CD4-positive, alpha-beta T cell (primary cell): ENCODE data around the gene TRMT44. TPM values are rescaled to one million over a fixed set of nuclear protein-coding genes. Genes with fewer than 3 reads are reported as not detected.

Experiments
- ATAC-seq: fragments of 200-7000 bp; cut with Tn5 transposase; one replicate; pipeline ENCODE4 v1.10.0; 2022; ENCODE audit warnings: mild to moderate bottlenecking; ENCODE audit not compliant: poor library complexity
- CTCF ChIA-PET: fragments of 350-600 bp; sonication (Branson Sonifier 250); formaldehyde crosslinking; loops from one replicate; lab custom pipeline; 2021; ENCODE audit warnings: antibody characterized with exemption, inconsistent platforms; lab: Charles Lee
- POLR2A ChIA-PET: fragments of 350-600 bp; sonication (Branson Sonifier 250); formaldehyde crosslinking; loops from one replicate; lab custom pipeline; 2021; ENCODE audit warnings: antibody characterized with exemption, inconsistent platforms; lab: Charles Lee
- DNase-seq, 14 experiments: peaks; one replicate each; pipeline ENCODE4 v3.0.0-alpha.2; 2013 to 2020; ENCODE audit warnings: mixed read lengths in 2 of 14
- H3K27ac ChIP-seq, 2 donors: one replicate each; pipeline versions ENCODE4 v1.5.1 to v1.7.0; 2013; ENCODE audit warnings: low read length in 2 of 2, low read depth in 1 of 2, mild to moderate bottlenecking in 1 of 2
- H3K27me3 ChIP-seq, 2 experiments: 1 replicate in 1 of 2; 2 replicates in 1 of 2; pipeline versions ENCODE4 v1.6.1 to v1.7.0; 2013; ENCODE audit warnings: low read length in 2 of 2, control low read depth in 1 of 2, mild to moderate bottlenecking in 1 of 2, moderate library complexity in 1 of 2; ENCODE audit not compliant: insufficient read depth in 2 of 2, control insufficient read depth in 1 of 2
- H3K36me3 ChIP-seq: one replicate; pipeline ENCODE4 v1.6.1; 2013; ENCODE audit warnings: low read length, control low read depth; ENCODE audit not compliant: insufficient read depth
- H3K4me1 ChIP-seq: one replicate; pipeline ENCODE4 v1.6.1; 2013; ENCODE audit warnings: low read length, control low read depth; ENCODE audit not compliant: insufficient read depth
- H3K4me3 ChIP-seq: one replicate; pipeline ENCODE4 v1.5.1; 2013; ENCODE audit warnings: mild to moderate bottlenecking, low read length, moderate library complexity
- H3K9me3 ChIP-seq, 2 experiments: 1 replicate in 1 of 2; 2 replicates in 1 of 2; pipeline versions ENCODE4 v1.6.1 to v1.7.0; 2013; ENCODE audit warnings: low read length in 2 of 2, mild to moderate bottlenecking in 2 of 2, control low read depth in 1 of 2, moderate library complexity in 1 of 2; ENCODE audit not compliant: control insufficient read depth in 1 of 2, insufficient read depth in 1 of 2
- H3K27ac Mint-ChIP-seq: one replicate; pipeline ENCODE4 v1.8.0; 2020; ENCODE audit warnings: mixed read lengths
- H3K27me3 Mint-ChIP-seq: one replicate; pipeline ENCODE4 v1.8.0; 2021; ENCODE audit warnings: mixed read lengths
- H3K36me3 Mint-ChIP-seq: one replicate; pipeline ENCODE4 v1.8.0; 2021; ENCODE audit warnings: low read depth, mixed read lengths
- H3K4me1 Mint-ChIP-seq: one replicate; pipeline ENCODE4 v1.8.0; 2021; ENCODE audit warnings: low read depth, mixed read lengths
- H3K4me3 Mint-ChIP-seq: one replicate; pipeline ENCODE4 v1.8.0; 2020; ENCODE audit warnings: mild to moderate bottlenecking, mixed read lengths
- H3K9me3 Mint-ChIP-seq: one replicate; pipeline ENCODE4 v1.8.0; 2020; ENCODE audit warnings: mixed read lengths
- intact Hi-C, 2 experiments: fragments of 100-400 bp; cut with DNase I in 1 of 2; cut with micrococcal nuclease in 1 of 2; formaldehyde crosslinking; loops; one replicate each; pipeline versions ENCODE4 v1.15.1 to v1.9.0; 2023 to 2025; cut with DNase I, micrococcal nuclease
- total RNA-seq, 174 experiments: library from RNA in 2 of 174; stranded (reverse) in 2 of 174; gene quantifications; one replicate each; pipeline ENCODE4 v1.2.3 and lab custom pipeline; 2021 to 2026
- TF ChIP-seq, protein P1 (sequence below): fragments of 200-600 bp; IDR thresholded peaks from one replicate; pipeline ENCODE4 v1.8.0; 2022; ENCODE audit warnings: antibody characterized with exemption, mild to moderate bottlenecking

Gene TRMT44
- total RNA-seq, 2 experiments from 2014 or later: 25.6 to 29.2 TPM

- ATAC-seq: no peak
- H3K4me3 ChIP-seq: no peak overlapping the region
- Mint-ChIP-seq H3K4me3 (no peak overlapping the region), H3K4me1 (no peaks in the 10 kb centered on the region), H3K27ac (no peak overlapping the region), H3K27me3 (no peaks in the 10 kb centered on the region), H3K36me3 (peaks cover 62% of the 10 kb centered on the region), H3K9me3 (no peaks in the 10 kb centered on the region)
- TF ChIP-seq, protein P1, sequence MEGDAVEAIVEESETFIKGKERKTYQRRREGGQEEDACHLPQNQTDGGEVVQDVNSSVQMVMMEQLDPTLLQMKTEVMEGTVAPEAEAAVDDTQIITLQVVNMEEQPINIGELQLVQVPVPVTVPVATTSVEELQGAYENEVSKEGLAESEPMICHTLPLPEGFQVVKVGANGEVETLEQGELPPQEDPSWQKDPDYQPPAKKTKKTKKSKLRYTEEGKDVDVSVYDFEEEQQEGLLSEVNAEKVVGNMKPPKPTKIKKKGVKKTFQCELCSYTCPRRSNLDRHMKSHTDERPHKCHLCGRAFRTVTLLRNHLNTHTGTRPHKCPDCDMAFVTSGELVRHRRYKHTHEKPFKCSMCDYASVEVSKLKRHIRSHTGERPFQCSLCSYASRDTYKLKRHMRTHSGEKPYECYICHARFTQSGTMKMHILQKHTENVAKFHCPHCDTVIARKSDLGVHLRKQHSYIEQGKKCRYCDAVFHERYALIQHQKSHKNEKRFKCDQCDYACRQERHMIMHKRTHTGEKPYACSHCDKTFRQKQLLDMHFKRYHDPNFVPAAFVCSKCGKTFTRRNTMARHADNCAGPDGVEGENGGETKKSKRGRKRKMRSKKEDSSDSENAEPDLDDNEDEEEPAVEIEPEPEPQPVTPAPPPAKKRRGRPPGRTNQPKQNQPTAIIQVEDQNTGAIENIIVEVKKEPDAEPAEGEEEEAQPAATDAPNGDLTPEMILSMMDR: no peak
- peaks cover 38% of the 10 kb centered on the region for H3K36me3 ChIP-seq
- no peaks in the 10 kb centered on the region for H3K27me3 ChIP-seq
- H3K27ac ChIP-seq: no peak overlapping the region
- H3K4me1 ChIP-seq: no peaks in the 10 kb centered on the region
- ChIA-PET POLR2A (no interaction called here), CTCF (no interaction called here)
- peak in 1 of 14 experiments; percentile 34 for DNase-seq
- intact Hi-C loops: no loop called here
- H3K9me3 ChIP-seq: no peaks in the 10 kb centered on the region
These were observed 47.9 kb upstream of the TRMT44 start for GRCh38 chr4:8392591-8393190.

DNA sequence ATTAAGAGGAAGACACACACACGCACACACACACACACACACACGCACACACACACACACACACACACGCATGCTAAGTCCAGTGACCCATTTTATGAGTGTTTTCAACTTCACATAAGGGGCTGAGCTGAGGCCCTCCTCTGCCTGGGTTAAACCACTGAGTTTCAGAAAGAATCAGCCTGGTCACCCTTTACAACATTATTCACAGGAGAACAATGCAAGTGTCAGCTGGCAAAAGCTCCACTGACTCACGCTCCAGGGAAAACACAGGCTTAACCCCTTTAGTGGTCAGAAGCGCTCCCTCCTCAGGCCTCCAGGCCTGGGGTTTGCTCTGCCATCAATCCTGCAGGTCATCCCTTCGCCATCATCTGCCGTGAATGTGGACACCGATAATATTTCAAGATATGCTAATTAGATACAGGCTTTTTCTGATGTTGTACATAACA lies 47.0 kb upstream of the TRMT44 start:
- intact Hi-C loops: no loop called here
- Mint-ChIP-seq H3K27me3 (no peaks in the 10 kb centered on the region), H3K9me3 (no peaks in the 10 kb centered on the region), H3K4me3 (no peak overlapping the region), H3K36me3 (peaks cover 71% of the 10 kb centered on the region), H3K27ac (no peak overlapping the region), H3K4me1 (no peaks in the 10 kb centered on the region)
- CTCF ChIA-PET: no interaction called here
- H3K4me1 ChIP-seq: no peaks in the 10 kb centered on the region
- no peaks in the 10 kb centered on the region for H3K9me3 ChIP-seq
- no peaks in the 10 kb centered on the region for H3K27me3 ChIP-seq
- no peak overlapping the region for H3K27ac ChIP-seq
- H3K4me3 ChIP-seq: no peak overlapping the region
- H3K36me3 ChIP-seq: peaks cover 36% of the 10 kb centered on the region
- TF ChIP-seq, protein P1: no peak
- no peak for ATAC-seq
- DNase-seq: no peak
- POLR2A ChIA-PET: no interaction called here

DNA sequence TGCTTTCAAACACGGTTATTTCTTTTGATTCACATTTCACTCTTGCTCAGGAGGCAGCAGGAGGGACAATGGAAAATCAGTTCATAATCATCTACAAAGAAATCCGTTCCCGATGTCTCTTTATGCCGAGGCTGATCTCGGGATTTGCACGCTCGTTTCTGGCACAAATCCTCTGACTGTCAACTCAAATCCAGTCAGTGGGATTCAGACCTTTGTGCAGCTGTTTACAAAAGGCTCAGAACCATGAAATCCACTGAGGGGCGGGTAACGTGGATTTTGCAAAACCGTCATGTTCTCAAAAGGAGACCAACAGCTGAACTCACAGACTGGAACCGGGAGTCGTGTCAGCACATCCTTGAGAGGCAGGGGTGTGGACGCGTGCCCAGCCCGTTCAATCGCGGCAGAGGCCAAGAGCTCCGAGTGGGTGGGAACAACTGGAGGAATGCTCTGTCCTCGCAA lies 46.5 kb upstream of the TRMT44 start:
- DNase-seq (no peak), ATAC-seq (no peak)
- H3K27ac Mint-ChIP-seq: no peak overlapping the region
- ChIA-PET CTCF (no interaction called here), POLR2A (no interaction called here)
- intact Hi-C loops: no loop called here
- H3K36me3 Mint-ChIP-seq: peaks cover 75% of the 10 kb centered on the region
- Histone ChIP-seq H3K27me3 (no peaks in the 10 kb centered on the region), H3K27ac (no peak overlapping the region), H3K4me3 (no peak overlapping the region), H3K4me1 (no peaks in the 10 kb centered on the region), H3K9me3 (no peaks in the 10 kb centered on the region), H3K36me3 (peaks cover 32% of the 10 kb centered on the region)
- no peak overlapping the region for H3K4me3 Mint-ChIP-seq
- H3K27me3 Mint-ChIP-seq: no peaks in the 10 kb centered on the region
- no peaks in the 10 kb centered on the region for H3K9me3 Mint-ChIP-seq
- no peaks in the 10 kb centered on the region for H3K4me1 Mint-ChIP-seq
- TF ChIP-seq, protein P1: no peak
